Fibroblast of lung (primary cell): ENCODE results near the gene SRC. TPM values are rescaled to one million over a fixed set of nuclear protein-coding genes. Genes with fewer than 3 reads are reported as not detected.

Source experiments
- DNase-seq, 2 donors: peaks; one replicate each; pipeline versions ENCODE4 v3.0.0 to v3.0.0-alpha.2; 2010; ENCODE audit warnings: low read depth in 2 of 2
- H2AFZ ChIP-seq: 2 replicates; pipeline ENCODE4 v1.5.1; 2012; ENCODE audit warnings: low read length, control low read depth, inconsistent platforms
- H3K27ac ChIP-seq: 2 replicates; pipeline ENCODE4 v1.5.1; 2011; ENCODE audit warnings: low read length, control low read depth; ENCODE audit not compliant: insufficient read depth
- H3K27me3 ChIP-seq: 2 replicates; pipeline ENCODE4 v1.5.1; 2011; ENCODE audit warnings: mild to moderate bottlenecking, low read length; ENCODE audit not compliant: control insufficient read depth, insufficient read depth
- H3K36me3 ChIP-seq: 2 replicates; pipeline ENCODE4 v1.5.1; 2011; ENCODE audit warnings: low read length; ENCODE audit not compliant: control insufficient read depth, insufficient read depth
- H3K4me1 ChIP-seq: 2 replicates; pipeline ENCODE4 v1.5.1; 2011; ENCODE audit warnings: low read length; ENCODE audit not compliant: control insufficient read depth, insufficient read depth; ENCODE audit errors: extremely low read depth
- H3K4me2 ChIP-seq: 2 replicates; pipeline ENCODE4 v1.5.1; 2011; ENCODE audit warnings: low read length, control low read depth; ENCODE audit not compliant: insufficient read depth; ENCODE audit errors: extremely low read depth
- H3K4me3 ChIP-seq, 4 experiments: fragments of 200-600 bp in 1 of 4; sonication (generic) in 1 of 4; replicated peaks in 1 of 4; 2 replicates each; pipeline ENCODE4 v1.5.1; 2011 to 2016; ENCODE audit warnings: low read length in 4 of 4, low read depth in 3 of 4, mild to moderate bottlenecking in 3 of 4, control low read depth in 2 of 4, inconsistent platforms in 1 of 4, mixed read lengths in 1 of 4; ENCODE audit not compliant: insufficient read depth in 1 of 4; ENCODE audit errors: control extremely low read depth in 1 of 4
- H3K79me2 ChIP-seq: 2 replicates; pipeline ENCODE4 v1.5.1; 2012; ENCODE audit warnings: mild to moderate bottlenecking, low read length, inconsistent platforms; ENCODE audit not compliant: control insufficient read depth, insufficient read depth
- H3K9ac ChIP-seq: 2 replicates; pipeline ENCODE4 v1.5.1; 2011; ENCODE audit warnings: mild to moderate bottlenecking, low read length, control low read depth; ENCODE audit not compliant: insufficient read depth
- H3K9me3 ChIP-seq: 2 replicates; pipeline ENCODE4 v1.5.1; 2012; ENCODE audit warnings: low read depth, low read length; ENCODE audit not compliant: control insufficient read depth, insufficient read depth
- H4K20me1 ChIP-seq: 2 replicates; pipeline ENCODE4 v1.5.1; 2011; ENCODE audit warnings: low read length; ENCODE audit not compliant: control insufficient read depth, insufficient read depth; ENCODE audit errors: extremely low read depth
- CTCF ChIP-seq, 2 donors: IDR thresholded peaks in 1 of 2; conservative IDR thresholded peaks in 1 of 2; 1 replicate in 1 of 2; 2 replicates in 1 of 2; pipeline ENCODE4 v1.5.1; 2011 to 2012; ENCODE audit warnings: low read length in 2 of 2, control low read depth in 1 of 2, inconsistent platforms in 1 of 2, low read depth in 1 of 2, mild to moderate bottlenecking in 1 of 2
- EZH2 ChIP-seq: IDR thresholded peaks from 2 replicates; pipeline ENCODE4 v1.5.1; 2012; ENCODE audit warnings: low read length, control low read depth, mild to moderate bottlenecking; ENCODE audit errors: missing control alignments
- polyA plus RNA-seq, 2 donors: library from polyadenylated mRNA; depleted of rRNA in 1 of 2; stranded (reverse) in 1 of 2; unstranded in 1 of 2; fragments of >200 nt; gene quantifications; 2 replicates each; pipeline ENCODE4 v1.2.1, GENCODE V29; 2011 to 2012; ENCODE audit warnings: missing spikeins in 1 of 2
- total RNA-seq: library from RNA; depleted of rRNA; stranded (reverse); fragments of >200 nt; gene quantifications from 2 replicates; pipeline ENCODE4 v1.2.1, GENCODE V29; 2014

The SRC gene
- total and polyA plus RNA-seq, 2 donors (not counting 1 experiment from before 2014, with no cell fraction given): 17.8 to 20.3 TPM

GRCh38 chr20:37363221-37364012, 17.5 kb downstream of the SRC start:
- H4K20me1 ChIP-seq: no peaks in the 10 kb centered on the region
- no peak for DNase-seq

GRCh38 chr20:37364013-37364926, 18.3 kb downstream of the SRC start:
- Histone ChIP-seq H3K9ac (no peak overlapping the region), H3K36me3 (no peaks in the 10 kb centered on the region), H3K27ac (no peak overlapping the region), H3K4me2 (no peak overlapping the region), H3K4me1 (no peaks in the 10 kb centered on the region), H3K4me3 (no peak overlapping the region), H2AFZ (no peak overlapping the region), H4K20me1 (no peaks in the 10 kb centered on the region), H3K79me2 (no peaks in the 10 kb centered on the region), H3K27me3 (no peaks in the 10 kb centered on the region), H3K9me3 (no peaks in the 10 kb centered on the region)
- no peak for DNase-seq
- TF ChIP-seq EZH2 (no peak), CTCF (conservative IDR thresholded peaks at IDR 0.05 in 1 of 2, IDR thresholded peaks at IDR 0.05 in 1 of 2; ENCODE audit: low read depth in 1 of 2, low read length in 2 of 2) (no peak)

More at GRCh38 chr20:37363221-37364012, 17.5 kb downstream of the SRC start:
- H3K9ac ChIP-seq: no peak overlapping the region
- TF ChIP-seq EZH2: no peak
- TF ChIP-seq CTCF (conservative IDR thresholded peaks at IDR 0.05 in 1 of 2, IDR thresholded peaks at IDR 0.05 in 1 of 2; ENCODE audit: low read depth in 1 of 2, low read length in 2 of 2): no peak
- no peaks in the 10 kb centered on the region for H3K9me3 ChIP-seq
- no peaks in the 10 kb centered on the region for H3K4me1 ChIP-seq
- no peak overlapping the region for H3K27ac ChIP-seq
- H2AFZ ChIP-seq: no peak overlapping the region
- H3K79me2 ChIP-seq: peaks cover under 1% of the 10 kb centered on the region
- no peak overlapping the region for H3K4me3 ChIP-seq
- no peaks in the 10 kb centered on the region for H3K27me3 ChIP-seq
- H3K36me3 ChIP-seq: no peaks in the 10 kb centered on the region
- H3K4me2 ChIP-seq: no peak overlapping the region

GRCh38 chr20:37364927-37365272, 19.0 kb downstream of the SRC start:
- no peak for TF ChIP-seq EZH2
- no peak for TF ChIP-seq CTCF (conservative IDR thresholded peaks at IDR 0.05 in 1 of 2, IDR thresholded peaks at IDR 0.05 in 1 of 2; ENCODE audit: low read depth in 1 of 2, low read length in 2 of 2)
- Histone ChIP-seq H3K4me3 (no peak overlapping the region), H3K27ac (no peak overlapping the region), H3K79me2 (no peaks in the 10 kb centered on the region), H3K9me3 (no peaks in the 10 kb centered on the region), H3K4me2 (no peak overlapping the region), H3K27me3 (no peaks in the 10 kb centered on the region), H3K9ac (no peak overlapping the region), H4K20me1 (no peaks in the 10 kb centered on the region), H3K36me3 (no peaks in the 10 kb centered on the region), H2AFZ (no peak overlapping the region), H3K4me1 (no peaks in the 10 kb centered on the region)
- DNase-seq: no peak
